Ascending aorta (tissue), 2 donors: ENCODE measurements around the gene BAHCC1. TPM values are rescaled to one million over a fixed set of nuclear protein-coding genes. Genes with fewer than 3 reads are reported as not detected.

Source experiments
- DNase-seq, 2 donors: peaks; one replicate each; pipeline ENCODE4 v3.0.0-alpha.2; 2019; ENCODE audit warnings: low spot score in 2 of 2
- H3K27ac ChIP-seq, 2 donors: fragments of 200-600 bp; sonication (generic); one replicate each; pipeline ENCODE4 v1.5.1; 2016 to 2017; ENCODE audit warnings: mild to moderate bottlenecking in 1 of 2
- H3K27me3 ChIP-seq: fragments of 200-600 bp; sonication (generic); one replicate; pipeline ENCODE4 v1.5.1; 2017
- H3K36me3 ChIP-seq, 2 donors: fragments of 200-600 bp; sonication (generic); one replicate each; pipeline ENCODE4 v1.5.1; 2016
- H3K4me1 ChIP-seq, 2 donors: fragments of 200-600 bp; sonication (generic); one replicate each; pipeline ENCODE4 v1.5.1; 2016 to 2017; ENCODE audit warnings: mild to moderate bottlenecking in 1 of 2
- H3K4me3 ChIP-seq, 2 donors: fragments of 200-600 bp; sonication (generic); one replicate each; pipeline ENCODE4 v1.5.1; 2016 to 2017; ENCODE audit warnings: mild to moderate bottlenecking in 1 of 2
- H3K9me3 ChIP-seq, 2 donors: fragments of 200-600 bp; sonication (generic); one replicate each; pipeline ENCODE4 v1.5.1; 2016
- CTCF ChIP-seq, 3 experiments: fragments of 200-600 bp in 2 of 3; fragments of 450-650 bp in 1 of 3; sonication (generic) in 2 of 3; IDR thresholded peaks; one replicate each; pipeline ENCODE4 v1.5.1; 2016 to 2019; ENCODE audit warnings: antibody characterized with exemption in 3 of 3, mild to moderate bottlenecking in 1 of 3, moderate library complexity in 1 of 3
- intact Hi-C: fragments of 100-400 bp; cut with DNase I; formaldehyde crosslinking; loops from one replicate; pipeline ENCODE4 v1.15.1; 2023
- total RNA-seq: library from RNA; depleted of rRNA; stranded (reverse); fragments of >200 nt; gene quantifications from one replicate; pipeline ENCODE4 v1.1.0, GENCODE V29; 2016

Gene BAHCC1
- total RNA-seq, 1 donor from 2014 or later = 29.1 TPM

GRCh38 chr17:81411305-81411704 lies 16.0 kb downstream of the BAHCC1 start:
- H3K9me3 ChIP-seq = no peaks in the 10 kb centered on the region
- H3K4me1 ChIP-seq = peaks cover 3 to 12% of the 10 kb centered on the region in 2 donors
- no peak overlapping the region for H3K4me3 ChIP-seq
- TF ChIP-seq CTCF (IDR thresholded peaks at IDR 0.05) = no peak
- DNase-seq = no peak
- H3K27me3 ChIP-seq = no peaks in the 10 kb centered on the region
- H3K27ac ChIP-seq = peak overlapping the region in 1 of 2 donors; percentile 34
- intact Hi-C loops = no loop called here
- no peaks in the 10 kb centered on the region for H3K36me3 ChIP-seq

GRCh38 chr17:81412490-81413093 lies 17.3 kb downstream of the BAHCC1 start:
- Histone ChIP-seq H3K27me3 (no peaks in the 10 kb centered on the region), H3K4me1 (peaks cover 6 to 8% of the 10 kb centered on the region in 2 donors), H3K27ac (peak overlapping the region; percentile 16 to 61), H3K4me3 (no peak overlapping the region), H3K36me3 (no peaks in the 10 kb centered on the region), H3K9me3 (no peaks in the 10 kb centered on the region)
- no peak for TF ChIP-seq CTCF (IDR thresholded peaks at IDR 0.05)
- intact Hi-C loops = no loop called here
- no peak for DNase-seq

- TF ChIP-seq CTCF (IDR thresholded peaks at IDR 0.05) = no peak
- peaks cover 14 to 18% of the 10 kb centered on the region in 2 donors for H3K4me1 ChIP-seq
Observed at GRCh38 chr17:81413497-81414135, 18.4 kb downstream of the BAHCC1 start.

GRCh38 chr17:81414756-81415516 lies 19.7 kb downstream of the BAHCC1 start:
- Histone ChIP-seq H3K9me3 (no peaks in the 10 kb centered on the region), H3K4me3 (no peak overlapping the region), H3K27me3 (no peaks in the 10 kb centered on the region), H3K36me3 (no peaks in the 10 kb centered on the region), H3K27ac (peak overlapping the region; percentile 55 to 64), H3K4me1 (peaks cover 21 to 27% of the 10 kb centered on the region in 2 donors)
- intact Hi-C loops = no loop called here
- no peak for DNase-seq
- TF ChIP-seq CTCF (IDR thresholded peaks at IDR 0.05) = no peak

More at GRCh38 chr17:81413497-81414135, 18.4 kb downstream of the BAHCC1 start:
- Histone ChIP-seq H3K27me3 (no peaks in the 10 kb centered on the region), H3K27ac (peak overlapping the region; percentile 16 to 61), H3K36me3 (no peaks in the 10 kb centered on the region), H3K9me3 (no peaks in the 10 kb centered on the region), H3K4me3 (no peak overlapping the region)
- intact Hi-C loops = no loop called here
- no peak for DNase-seq

- no peak for TF ChIP-seq CTCF (IDR thresholded peaks at IDR 0.05)
- H3K4me1 ChIP-seq = peaks cover 29 to 34% of the 10 kb centered on the region in 2 donors
- intact Hi-C loops = no loop called here
- H3K27me3 ChIP-seq = no peaks in the 10 kb centered on the region
- H3K36me3 ChIP-seq = no peaks in the 10 kb centered on the region
- peak overlapping the region; percentile 55 to 64 for H3K27ac ChIP-seq
- H3K9me3 ChIP-seq = no peaks in the 10 kb centered on the region
- DNase-seq = no peak
- no peak overlapping the region for H3K4me3 ChIP-seq
Observed at GRCh38 chr17:81415681-81416080, 20.4 kb downstream of the BAHCC1 start.
